ENCODE results near the gene UNC5C.

The UNC5C gene

GRCh38 chr4:95129031-95129430 is 419.7 kb downstream of the UNC5C start:
- H3K56ac ChIP-seq (ENCODE audit: low read length): no peak overlapping the region
- WGBS (ENCODE audit: extremely low coverage, insufficient coverage, low lambda C conversion rate): no CpG with 5 or more reads among the region's 4 CpGs
- no peaks in the 10 kb centered on the region for H3K4me1 ChIP-seq (ENCODE audit: control insufficient read depth, low read depth, low read length)
- no peak overlapping the region for H3K4me2 ChIP-seq (ENCODE audit: low read length)
- H3K23ac ChIP-seq (ENCODE audit: low read length): no peak overlapping the region
- H3K4ac ChIP-seq (ENCODE audit: low read depth, low read length): no peak overlapping the region
- H2BK5ac ChIP-seq (ENCODE audit: low read length): no peak overlapping the region
- no peak overlapping the region for H2AK5ac ChIP-seq (ENCODE audit: low read length)
- no peaks in the 10 kb centered on the region for H3K27me3 ChIP-seq (ENCODE audit: insufficient read depth, low read length, poor library complexity)
- no peak for DNase-seq
- no peak overlapping the region for H2BK15ac ChIP-seq (replicated peaks; ENCODE audit: low read depth)
- no peak overlapping the region for H2BK120ac ChIP-seq (ENCODE audit: low read depth, low read length)
- no peak overlapping the region for H4K5ac ChIP-seq (ENCODE audit: low read length)
- H3K27ac ChIP-seq (ENCODE audit: low read depth, low read length): no peak overlapping the region
- no peak overlapping the region for H3K9ac ChIP-seq (ENCODE audit: low read length)
- no peaks in the 10 kb centered on the region for H3K79me2 ChIP-seq (ENCODE audit: control insufficient read depth, insufficient read depth, low read length)
- H4K8ac ChIP-seq (ENCODE audit: low read depth, low read length): no peak overlapping the region
- H3K36me3 ChIP-seq (ENCODE audit: control insufficient read depth, insufficient read depth, low read length): no peaks in the 10 kb centered on the region
- no peak overlapping the region for H3K4me3 ChIP-seq (ENCODE audit: low read length)
- H3K18ac ChIP-seq (ENCODE audit: low read length): no peak overlapping the region
- no peaks in the 10 kb centered on the region for H3K79me1 ChIP-seq (ENCODE audit: low read length)

GRCh38 chr4:95124906-95125504 is 423.8 kb downstream of the UNC5C start:
- H3K79me2 ChIP-seq (ENCODE audit: control insufficient read depth, insufficient read depth, low read length): no peaks in the 10 kb centered on the region
- no peak overlapping the region for H3K23ac ChIP-seq (ENCODE audit: low read length)
- H3K36me3 ChIP-seq (ENCODE audit: control insufficient read depth, insufficient read depth, low read length): no peaks in the 10 kb centered on the region
- no peak overlapping the region for H2BK15ac ChIP-seq (replicated peaks; ENCODE audit: low read depth)
- H3K4me2 ChIP-seq (ENCODE audit: low read length): no peak overlapping the region
- no peaks in the 10 kb centered on the region for H3K27me3 ChIP-seq (ENCODE audit: insufficient read depth, low read length, poor library complexity)
- H2BK120ac ChIP-seq (ENCODE audit: low read depth, low read length): no peak overlapping the region
- no peak overlapping the region for H2BK5ac ChIP-seq (ENCODE audit: low read length)
- no peak overlapping the region for H3K9ac ChIP-seq (ENCODE audit: low read length)
- H3K4me3 ChIP-seq (ENCODE audit: low read length): no peak overlapping the region
- no peak overlapping the region for H3K56ac ChIP-seq (ENCODE audit: low read length)
- H3K18ac ChIP-seq (ENCODE audit: low read length): no peak overlapping the region
- H3K27ac ChIP-seq (ENCODE audit: low read depth, low read length): no peak overlapping the region
- H2AK5ac ChIP-seq (ENCODE audit: low read length): no peak overlapping the region
- no peak overlapping the region for H3K4ac ChIP-seq (ENCODE audit: low read depth, low read length)
- H4K5ac ChIP-seq (ENCODE audit: low read length): no peak overlapping the region
- no peaks in the 10 kb centered on the region for H3K79me1 ChIP-seq (ENCODE audit: low read length)
- no peaks in the 10 kb centered on the region for H3K4me1 ChIP-seq (ENCODE audit: control insufficient read depth, low read depth, low read length)
- H4K8ac ChIP-seq (ENCODE audit: low read depth, low read length): no peak overlapping the region
- DNase-seq: peak; percentile 81
- WGBS (ENCODE audit: extremely low coverage, insufficient coverage, low lambda C conversion rate): no CpG with 5 or more reads among the region's 4 CpGs

- H3K56ac ChIP-seq (ENCODE audit: low read length): no peak overlapping the region
- H3K4me1 ChIP-seq (ENCODE audit: control insufficient read depth, low read depth, low read length): no peaks in the 10 kb centered on the region
- no peaks in the 10 kb centered on the region for H3K36me3 ChIP-seq (ENCODE audit: control insufficient read depth, insufficient read depth, low read length)
- no peaks in the 10 kb centered on the region for H3K79me2 ChIP-seq (ENCODE audit: control insufficient read depth, insufficient read depth, low read length)
- DNase-seq: no peak
- H3K4me2 ChIP-seq (ENCODE audit: low read length): no peak overlapping the region
- no peak overlapping the region for H3K27ac ChIP-seq (ENCODE audit: low read depth, low read length)
- no CpG with 5 or more reads among the region's 9 CpGs for WGBS (ENCODE audit: extremely low coverage, insufficient coverage, low lambda C conversion rate)
- no peak overlapping the region for H4K5ac ChIP-seq (ENCODE audit: low read length)
- no peak overlapping the region for H2BK120ac ChIP-seq (ENCODE audit: low read depth, low read length)
- no peak overlapping the region for H2AK5ac ChIP-seq (ENCODE audit: low read length)
- H4K8ac ChIP-seq (ENCODE audit: low read depth, low read length): no peak overlapping the region
- H3K27me3 ChIP-seq (ENCODE audit: insufficient read depth, low read length, poor library complexity): no peaks in the 10 kb centered on the region
- no peak overlapping the region for H3K4me3 ChIP-seq (ENCODE audit: low read length)
- H2BK5ac ChIP-seq (ENCODE audit: low read length): no peak overlapping the region
- H3K4ac ChIP-seq (ENCODE audit: low read depth, low read length): no peak overlapping the region
- no peak overlapping the region for H3K9ac ChIP-seq (ENCODE audit: low read length)
- H3K79me1 ChIP-seq (ENCODE audit: low read length): no peaks in the 10 kb centered on the region
- H2BK15ac ChIP-seq (replicated peaks; ENCODE audit: low read depth): no peak overlapping the region
- H3K18ac ChIP-seq (ENCODE audit: low read length): no peak overlapping the region
- H3K23ac ChIP-seq (ENCODE audit: low read length): no peak overlapping the region
These were observed 426.8 kb downstream of the UNC5C start for GRCh38 chr4:95122001-95122400.

GRCh38 chr4:95120456-95120855 is 428.3 kb downstream of the UNC5C start:
- Histone ChIP-seq H3K27ac (ENCODE audit: low read depth, low read length) (no peak overlapping the region), H2BK5ac (ENCODE audit: low read length) (no peak overlapping the region), H2BK120ac (ENCODE audit: low read depth, low read length) (no peak overlapping the region), H3K36me3 (ENCODE audit: control insufficient read depth, insufficient read depth, low read length) (no peaks in the 10 kb centered on the region), H4K5ac (ENCODE audit: low read length) (no peak overlapping the region), H3K23ac (ENCODE audit: low read length) (no peak overlapping the region), H3K79me2 (ENCODE audit: control insufficient read depth, insufficient read depth, low read length) (no peaks in the 10 kb centered on the region), H3K4me2 (ENCODE audit: low read length) (no peak overlapping the region), H3K27me3 (ENCODE audit: insufficient read depth, low read length, poor library complexity) (no peaks in the 10 kb centered on the region), H3K9ac (ENCODE audit: low read length) (no peak overlapping the region), H3K4ac (ENCODE audit: low read depth, low read length) (no peak overlapping the region), H3K4me1 (ENCODE audit: control insufficient read depth, low read depth, low read length) (no peaks in the 10 kb centered on the region), H2BK15ac (replicated peaks; ENCODE audit: low read depth) (no peak overlapping the region), H3K18ac (ENCODE audit: low read length) (no peak overlapping the region), H3K4me3 (ENCODE audit: low read length) (no peak overlapping the region), H3K79me1 (ENCODE audit: low read length) (no peaks in the 10 kb centered on the region), H2AK5ac (ENCODE audit: low read length) (no peak overlapping the region), H3K56ac (ENCODE audit: low read length) (no peak overlapping the region), H4K8ac (ENCODE audit: low read depth, low read length) (no peak overlapping the region)
- no CpG with 5 or more reads among the region's 2 CpGs for WGBS (ENCODE audit: extremely low coverage, insufficient coverage, low lambda C conversion rate)
- no peak for DNase-seq

- no peak overlapping the region for H4K8ac ChIP-seq (ENCODE audit: low read depth, low read length)
- H3K23ac ChIP-seq (ENCODE audit: low read length): no peak overlapping the region
- H3K18ac ChIP-seq (ENCODE audit: low read length): no peak overlapping the region
- no peaks in the 10 kb centered on the region for H3K79me1 ChIP-seq (ENCODE audit: low read length)
- no peak overlapping the region for H3K4me3 ChIP-seq (ENCODE audit: low read length)
- no peaks in the 10 kb centered on the region for H3K79me2 ChIP-seq (ENCODE audit: control insufficient read depth, insufficient read depth, low read length)
- no peaks in the 10 kb centered on the region for H3K36me3 ChIP-seq (ENCODE audit: control insufficient read depth, insufficient read depth, low read length)
- no peak overlapping the region for H3K56ac ChIP-seq (ENCODE audit: low read length)
- H3K27me3 ChIP-seq (ENCODE audit: insufficient read depth, low read length, poor library complexity): no peaks in the 10 kb centered on the region
- H3K4me1 ChIP-seq (ENCODE audit: control insufficient read depth, low read depth, low read length): no peaks in the 10 kb centered on the region
- no peak overlapping the region for H3K9ac ChIP-seq (ENCODE audit: low read length)
- H2BK15ac ChIP-seq (replicated peaks; ENCODE audit: low read depth): no peak overlapping the region
- H3K4me2 ChIP-seq (ENCODE audit: low read length): no peak overlapping the region
- no peak overlapping the region for H4K5ac ChIP-seq (ENCODE audit: low read length)
- H2AK5ac ChIP-seq (ENCODE audit: low read length): no peak overlapping the region
- peak; percentile 11 for DNase-seq
- no peak overlapping the region for H3K27ac ChIP-seq (ENCODE audit: low read depth, low read length)
- WGBS (ENCODE audit: extremely low coverage, insufficient coverage, low lambda C conversion rate): no CpG with 5 or more reads among the region's 6 CpGs
- no peak overlapping the region for H3K4ac ChIP-seq (ENCODE audit: low read depth, low read length)
- no peak overlapping the region for H2BK120ac ChIP-seq (ENCODE audit: low read depth, low read length)
- no peak overlapping the region for H2BK5ac ChIP-seq (ENCODE audit: low read length)
These were observed 430.3 kb downstream of the UNC5C start for GRCh38 chr4:95118497-95118896.

GRCh38 chr4:95114521-95114920 is 434.3 kb downstream of the UNC5C start:
- no peak overlapping the region for H2BK120ac ChIP-seq (ENCODE audit: low read depth, low read length)
- no peak for DNase-seq
- no peak overlapping the region for H3K4ac ChIP-seq (ENCODE audit: low read depth, low read length)
- no peak overlapping the region for H3K56ac ChIP-seq (ENCODE audit: low read length)
- no peak overlapping the region for H3K18ac ChIP-seq (ENCODE audit: low read length)
- no peak overlapping the region for H2BK15ac ChIP-seq (replicated peaks; ENCODE audit: low read depth)
- no peaks in the 10 kb centered on the region for H3K27me3 ChIP-seq (ENCODE audit: insufficient read depth, low read length, poor library complexity)
- no peak overlapping the region for H3K9ac ChIP-seq (ENCODE audit: low read length)
- WGBS (ENCODE audit: extremely low coverage, insufficient coverage, low lambda C conversion rate): no CpG with 5 or more reads among the region's 3 CpGs
- no peaks in the 10 kb centered on the region for H3K79me1 ChIP-seq (ENCODE audit: low read length)
- H3K23ac ChIP-seq (ENCODE audit: low read length): no peak overlapping the region
- H3K79me2 ChIP-seq (ENCODE audit: control insufficient read depth, insufficient read depth, low read length): no peaks in the 10 kb centered on the region
- no peak overlapping the region for H3K4me3 ChIP-seq (ENCODE audit: low read length)
- H2BK5ac ChIP-seq (ENCODE audit: low read length): no peak overlapping the region
- H4K5ac ChIP-seq (ENCODE audit: low read length): no peak overlapping the region
- no peak overlapping the region for H3K27ac ChIP-seq (ENCODE audit: low read depth, low read length)
- no peaks in the 10 kb centered on the region for H3K4me1 ChIP-seq (ENCODE audit: control insufficient read depth, low read depth, low read length)
- H4K8ac ChIP-seq (ENCODE audit: low read depth, low read length): no peak overlapping the region
- H3K36me3 ChIP-seq (ENCODE audit: control insufficient read depth, insufficient read depth, low read length): no peaks in the 10 kb centered on the region
- no peak overlapping the region for H2AK5ac ChIP-seq (ENCODE audit: low read length)
- no peak overlapping the region for H3K4me2 ChIP-seq (ENCODE audit: low read length)

All from mesendoderm (in vitro differentiated cells).